Central memory CD8-positive, alpha-beta T cell (primary cell): Measurements from ENCODE around the gene OBSCN.

Experiments used
- ATAC-seq: fragments of 150-1000 bp; cut with Tn5 transposase; replicated peaks from 2 replicates; pipeline ENCODE4 v1.10.0; 2022; ENCODE audit warnings: mild to moderate bottlenecking, moderate FRiP score, moderate number of reproducible peaks; ENCODE audit not compliant: poor library complexity, severe bottlenecking; ENCODE audit errors: extremely low read depth
- DNase-seq, 2 donors: peaks; one replicate each; pipeline ENCODE4 v3.0.0; 2021; ENCODE audit warnings: low spot score in 2 of 2
- H3K27ac Mint-ChIP-seq: one replicate; pipeline ENCODE4 v1.8.0; 2022; ENCODE audit warnings: low read depth, mild to moderate bottlenecking, moderate library complexity, mixed read lengths
- H3K27me3 Mint-ChIP-seq: one replicate; pipeline ENCODE4 v1.8.0; 2022; ENCODE audit warnings: mixed read lengths
- H3K36me3 Mint-ChIP-seq: one replicate; pipeline ENCODE4 v1.8.0; 2022; ENCODE audit warnings: mild to moderate bottlenecking, moderate library complexity, mixed read lengths; ENCODE audit not compliant: insufficient read depth
- H3K4me1 Mint-ChIP-seq: one replicate; pipeline ENCODE4 v1.8.0; 2022; ENCODE audit warnings: mixed read lengths
- H3K4me3 Mint-ChIP-seq: one replicate; pipeline ENCODE4 v1.8.0; 2022; ENCODE audit warnings: mild to moderate bottlenecking, moderate library complexity, mixed read lengths
- H3K9me3 Mint-ChIP-seq: one replicate; pipeline ENCODE4 v1.8.0; 2022; ENCODE audit warnings: mixed read lengths

OBSCN gene

DNA sequence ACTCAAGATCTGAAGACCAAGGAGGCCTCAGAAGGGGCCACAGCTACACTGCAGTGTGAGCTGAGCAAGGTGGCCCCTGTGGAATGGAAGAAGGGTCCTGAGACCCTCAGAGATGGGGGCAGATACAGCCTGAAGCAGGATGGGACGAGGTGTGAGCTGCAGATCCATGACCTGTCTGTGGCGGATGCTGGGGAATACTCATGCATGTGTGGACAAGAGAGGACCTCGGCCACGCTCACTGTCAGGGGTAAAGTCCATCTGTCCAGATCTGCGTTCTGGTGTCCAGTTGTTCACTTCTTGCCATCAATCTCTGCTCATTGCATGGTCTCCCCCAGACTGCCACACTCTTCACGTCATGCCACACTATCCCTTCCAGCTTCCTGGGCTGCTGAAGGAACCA is 90.6 kb downstream of the OBSCN start:
- Mint-ChIP-seq H3K27ac (no peak overlapping the region), H3K4me1 (peaks cover 5% of the 10 kb centered on the region), H3K36me3 (peaks cover 2% of the 10 kb centered on the region), H3K27me3 (no peaks in the 10 kb centered on the region), H3K4me3 (no peak overlapping the region), H3K9me3 (peaks cover 37% of the 10 kb centered on the region)
- ATAC-seq (no peak), DNase-seq (no peak)

GRCh38 chr1:228299211-228299610 is 91.4 kb downstream of the OBSCN start:
- Mint-ChIP-seq H3K4me1 (no peaks in the 10 kb centered on the region), H3K36me3 (peaks cover 2% of the 10 kb centered on the region), H3K27ac (no peak overlapping the region), H3K4me3 (no peak overlapping the region), H3K9me3 (peaks cover 43% of the 10 kb centered on the region), H3K27me3 (no peaks in the 10 kb centered on the region)
- ATAC-seq = no peak
- DNase-seq = no peak

DNA sequence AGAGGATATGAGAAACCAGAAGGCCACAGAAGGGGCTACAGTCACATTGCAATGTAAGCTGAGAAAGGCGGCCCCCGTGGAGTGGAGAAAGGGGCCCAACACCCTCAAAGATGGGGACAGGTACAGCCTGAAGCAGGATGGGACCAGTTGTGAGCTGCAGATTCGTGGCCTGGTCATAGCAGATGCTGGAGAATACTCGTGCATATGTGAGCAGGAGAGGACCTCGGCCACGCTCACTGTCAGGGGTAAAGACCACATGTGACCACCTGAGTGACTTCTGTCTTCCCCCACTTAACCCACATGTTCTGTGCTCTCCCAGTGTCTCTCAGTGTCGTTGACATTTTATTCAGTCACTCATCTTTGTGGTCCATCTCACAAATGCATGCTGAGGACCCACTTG is 92.1 kb downstream of the OBSCN start:
- Mint-ChIP-seq H3K36me3 (peaks cover 2% of the 10 kb centered on the region), H3K27ac (no peak overlapping the region), H3K4me1 (no peaks in the 10 kb centered on the region), H3K9me3 (peaks cover 48% of the 10 kb centered on the region), H3K4me3 (no peak overlapping the region), H3K27me3 (no peaks in the 10 kb centered on the region)
- ATAC-seq (no peak), DNase-seq (no peak)

- DNase-seq (no peak), ATAC-seq (no peak)
- H3K27me3 Mint-ChIP-seq = no peaks in the 10 kb centered on the region
- H3K4me3 Mint-ChIP-seq = no peak overlapping the region
- no peak overlapping the region for H3K27ac Mint-ChIP-seq
- peaks cover 46% of the 10 kb centered on the region for H3K9me3 Mint-ChIP-seq
- no peaks in the 10 kb centered on the region for H3K4me1 Mint-ChIP-seq
- peaks cover 2% of the 10 kb centered on the region for H3K36me3 Mint-ChIP-seq
Observed at GRCh38 chr1:228302086-228302485, 94.2 kb downstream of the OBSCN start.

GRCh38 chr1:228303596-228303995 is 95.8 kb downstream of the OBSCN start:
- ATAC-seq = no peak
- Mint-ChIP-seq H3K27me3 (no peaks in the 10 kb centered on the region), H3K4me3 (no peak overlapping the region), H3K9me3 (peaks cover 39% of the 10 kb centered on the region), H3K4me1 (no peaks in the 10 kb centered on the region), H3K36me3 (no peaks in the 10 kb centered on the region), H3K27ac (no peak overlapping the region)
- DNase-seq = no peak

GRCh38 chr1:228304225-228304624 is 96.4 kb downstream of the OBSCN start:
- DNase-seq = no peak
- H3K4me3 Mint-ChIP-seq = no peak overlapping the region
- ATAC-seq = no peak
- H3K9me3 Mint-ChIP-seq = peaks cover 39% of the 10 kb centered on the region
- no peaks in the 10 kb centered on the region for H3K36me3 Mint-ChIP-seq
- H3K27ac Mint-ChIP-seq = no peak overlapping the region
- no peaks in the 10 kb centered on the region for H3K4me1 Mint-ChIP-seq
- no peaks in the 10 kb centered on the region for H3K27me3 Mint-ChIP-seq

DNA sequence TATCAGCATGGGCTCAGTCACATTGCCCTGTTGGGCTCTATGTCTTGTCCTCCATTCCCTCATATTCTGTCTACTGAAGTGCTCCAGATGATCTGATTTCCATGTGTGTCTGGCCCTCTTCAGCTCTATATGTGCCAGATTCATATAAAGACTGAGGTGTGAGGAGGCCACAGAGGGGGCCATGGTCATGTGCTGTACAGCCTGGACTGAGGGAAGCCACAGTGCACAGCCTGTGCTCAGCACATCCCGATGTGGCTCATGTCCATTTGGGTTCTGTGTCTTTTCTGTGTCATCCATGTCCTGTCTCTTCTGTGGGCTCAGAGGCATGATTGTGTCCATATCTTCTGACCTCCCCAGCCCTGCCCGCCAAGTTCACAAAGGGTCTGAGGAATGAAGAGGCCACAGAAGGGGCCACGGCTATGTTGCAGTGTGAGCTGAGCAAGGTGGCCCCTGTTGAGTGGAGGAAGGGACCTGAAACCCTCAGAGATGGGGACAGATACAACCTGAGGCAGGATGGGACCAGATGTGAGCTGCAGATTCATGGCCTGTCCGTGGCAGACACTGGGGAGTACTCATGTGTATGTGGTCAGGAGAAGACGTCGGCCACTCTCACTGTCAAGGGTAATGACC is 97.0 kb downstream of the OBSCN start:
- Mint-ChIP-seq H3K27me3 (no peaks in the 10 kb centered on the region), H3K4me3 (no peak overlapping the region), H3K4me1 (no peaks in the 10 kb centered on the region), H3K36me3 (no peaks in the 10 kb centered on the region), H3K9me3 (peaks cover 34% of the 10 kb centered on the region), H3K27ac (no peak overlapping the region)
- ATAC-seq = no peak
- DNase-seq = no peak

DNA sequence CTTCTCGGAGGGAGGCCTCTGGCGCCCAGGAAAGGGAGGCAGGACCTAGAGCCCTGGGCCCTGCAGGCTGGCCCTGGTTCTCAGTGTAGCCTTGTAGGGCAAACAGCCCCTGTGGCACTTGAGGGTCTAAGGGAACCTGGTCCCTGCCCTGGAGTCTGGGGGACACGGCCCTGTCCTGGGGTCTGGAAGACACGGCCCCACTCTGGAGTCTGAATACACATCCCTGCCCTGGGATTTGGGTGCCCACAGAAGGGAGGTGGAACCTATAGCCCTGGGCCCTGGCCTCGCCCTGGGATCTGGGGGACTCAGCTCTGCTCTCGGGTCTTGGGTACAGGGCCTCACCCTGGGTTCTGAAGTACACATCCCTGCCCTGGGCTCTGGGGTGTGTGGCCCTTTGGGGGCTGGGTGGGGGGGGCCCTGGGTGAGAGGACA is 97.9 kb downstream of the OBSCN start:
- DNase-seq (no peak), ATAC-seq (no peak)
- Mint-ChIP-seq H3K4me1 (no peaks in the 10 kb centered on the region), H3K36me3 (no peaks in the 10 kb centered on the region), H3K9me3 (peaks cover 34% of the 10 kb centered on the region), H3K27me3 (no peaks in the 10 kb centered on the region), H3K27ac (no peak overlapping the region), H3K4me3 (no peak overlapping the region)

DNA sequence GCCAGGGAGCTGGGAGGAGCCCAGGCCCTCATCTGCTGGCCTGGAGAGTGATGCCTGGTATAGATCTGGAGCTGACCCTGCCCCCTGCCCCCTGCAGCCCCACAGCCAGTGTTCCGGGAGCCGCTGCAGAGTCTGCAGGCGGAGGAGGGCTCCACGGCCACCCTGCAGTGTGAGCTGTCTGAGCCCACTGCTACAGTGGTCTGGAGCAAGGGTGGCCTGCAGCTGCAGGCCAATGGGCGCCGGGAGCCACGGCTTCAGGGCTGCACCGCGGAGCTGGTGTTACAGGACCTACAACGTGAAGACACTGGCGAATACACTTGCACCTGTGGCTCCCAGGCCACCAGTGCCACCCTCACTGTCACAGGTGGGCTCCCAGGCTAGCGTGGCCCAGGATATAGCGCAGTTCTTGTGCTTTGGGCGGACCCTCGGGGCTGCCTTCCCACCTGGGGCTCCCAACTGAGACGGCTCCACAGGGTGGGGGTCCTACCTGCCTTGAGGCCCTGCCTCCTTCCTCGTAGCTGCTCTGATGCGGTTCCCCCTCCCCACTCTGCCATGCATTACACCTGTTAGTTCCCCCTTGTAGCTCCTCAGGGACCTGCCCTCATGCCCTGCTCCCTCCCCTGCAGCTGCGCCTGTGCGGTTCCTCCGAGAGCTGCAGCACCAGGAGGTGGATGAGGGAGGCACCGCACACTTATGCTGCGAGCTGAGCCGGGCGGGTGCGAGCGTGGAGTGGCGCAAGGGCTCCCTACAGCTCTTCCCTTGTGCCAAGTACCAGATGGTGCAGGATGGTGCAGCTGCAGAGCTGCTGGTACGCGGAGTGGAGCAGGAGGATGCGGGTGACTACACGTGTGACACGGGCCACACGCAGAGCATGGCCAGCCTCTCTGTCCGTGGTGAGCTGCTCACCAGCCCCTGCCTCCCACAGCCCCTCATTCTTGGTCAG is 98.7 kb downstream of the OBSCN start:
- Mint-ChIP-seq H3K36me3 (no peaks in the 10 kb centered on the region), H3K4me1 (no peaks in the 10 kb centered on the region), H3K4me3 (no peak overlapping the region), H3K27me3 (no peaks in the 10 kb centered on the region), H3K27ac (no peak overlapping the region), H3K9me3 (peaks cover 28% of the 10 kb centered on the region)
- no peak for ATAC-seq
- no peak for DNase-seq

DNA sequence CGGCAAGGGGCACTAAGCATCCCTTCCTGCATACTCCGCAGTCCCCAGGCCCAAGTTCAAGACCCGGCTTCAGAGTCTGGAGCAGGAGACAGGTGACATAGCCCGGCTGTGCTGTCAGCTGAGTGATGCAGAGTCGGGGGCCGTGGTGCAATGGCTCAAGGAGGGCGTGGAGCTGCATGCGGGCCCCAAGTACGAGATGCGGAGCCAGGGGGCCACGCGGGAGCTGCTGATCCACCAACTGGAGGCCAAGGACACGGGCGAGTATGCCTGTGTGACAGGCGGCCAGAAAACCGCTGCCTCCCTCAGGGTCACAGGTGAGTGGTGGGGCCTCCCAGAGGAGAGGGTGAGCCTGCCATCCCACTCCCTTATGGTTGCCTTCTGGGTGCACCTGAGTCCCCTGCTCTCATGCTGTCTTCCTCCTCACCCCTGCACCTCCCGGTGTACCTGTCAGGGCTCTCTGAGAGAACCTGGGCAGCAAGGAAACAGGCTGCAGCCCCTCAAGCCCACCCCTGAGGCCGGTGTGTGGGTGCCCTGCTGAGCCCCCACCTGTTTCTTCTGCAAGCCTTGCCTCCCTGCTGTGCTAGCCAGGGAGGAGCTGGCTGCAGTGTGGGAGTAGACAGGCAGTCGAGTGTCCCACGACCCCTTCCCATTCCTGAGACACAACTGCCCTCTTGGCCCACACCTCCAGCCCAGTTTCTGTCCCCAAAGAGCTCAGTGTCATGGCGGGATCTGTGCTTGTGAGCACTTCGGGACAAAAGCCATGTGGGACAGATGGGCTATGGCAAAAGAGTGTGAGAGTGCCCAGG is 99.6 kb downstream of the OBSCN start:
- Mint-ChIP-seq H3K36me3 (no peaks in the 10 kb centered on the region), H3K9me3 (peaks cover 21% of the 10 kb centered on the region), H3K4me3 (no peak overlapping the region), H3K4me1 (no peaks in the 10 kb centered on the region), H3K27ac (no peak overlapping the region), H3K27me3 (no peaks in the 10 kb centered on the region)
- ATAC-seq (no peak), DNase-seq (no peak)

- no peak overlapping the region for H3K4me3 Mint-ChIP-seq
- no peak for ATAC-seq
Observed at GRCh38 chr1:228308085-228308601, 100.3 kb downstream of the OBSCN start.

DNA sequence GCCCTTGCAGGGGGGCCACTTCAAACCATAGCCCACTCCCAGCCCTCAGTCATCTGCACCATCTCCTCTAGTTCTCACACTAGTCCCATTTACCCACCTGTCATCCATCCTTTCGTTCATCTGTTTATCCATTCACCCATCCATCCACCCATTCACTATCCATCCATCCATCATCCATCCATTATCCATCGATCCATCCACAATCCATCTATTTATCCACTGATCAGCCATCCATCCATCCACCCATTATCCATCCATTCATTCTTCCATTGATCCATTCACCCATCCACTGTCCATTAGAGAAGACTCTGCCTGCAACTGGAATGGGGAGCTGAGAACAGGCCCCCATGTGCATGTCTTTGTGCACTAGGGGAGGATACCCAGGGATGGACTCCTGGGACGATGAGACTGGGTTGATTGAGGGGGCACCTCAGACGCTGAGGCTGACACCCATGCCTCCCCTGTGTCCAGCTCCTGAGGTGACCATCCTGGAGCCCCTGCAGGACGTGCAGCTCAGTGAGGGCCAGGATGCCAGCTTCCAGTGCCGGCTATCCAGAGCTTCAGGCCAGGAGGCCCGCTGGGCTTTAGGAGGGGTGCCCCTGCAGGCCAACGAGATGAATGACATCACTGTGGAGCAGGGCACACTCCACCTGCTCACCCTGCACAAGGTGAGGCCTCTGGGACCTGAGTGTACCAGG is 100.9 kb downstream of the OBSCN start:
- no peaks in the 10 kb centered on the region for H3K27me3 Mint-ChIP-seq
- no peaks in the 10 kb centered on the region for H3K4me1 Mint-ChIP-seq
- no peak overlapping the region for H3K4me3 Mint-ChIP-seq
- peaks cover 10% of the 10 kb centered on the region for H3K9me3 Mint-ChIP-seq
- H3K36me3 Mint-ChIP-seq = no peaks in the 10 kb centered on the region
- ATAC-seq (no peak), DNase-seq (no peak)
- H3K27ac Mint-ChIP-seq = no peak overlapping the region

More at GRCh38 chr1:228308085-228308601, 100.3 kb downstream of the OBSCN start:
- Mint-ChIP-seq H3K9me3 (peaks cover 14% of the 10 kb centered on the region), H3K36me3 (no peaks in the 10 kb centered on the region), H3K27me3 (no peaks in the 10 kb centered on the region), H3K27ac (no peak overlapping the region), H3K4me1 (no peaks in the 10 kb centered on the region)
- no peak for DNase-seq
